CD14-positive monocyte (primary cell): ENCODE measurements around the gene CDC14A. TPM values are rescaled to one million over a fixed set of nuclear protein-coding genes. Genes with fewer than 3 reads are reported as not detected.

Experiments used
- DNase-seq, 3 donors: peaks; one replicate each; pipeline ENCODE4 v3.0.0-alpha.2; 2011 to 2022
- H2AFZ ChIP-seq: 2 replicates; pipeline ENCODE4 v1.6.0; 2012; ENCODE audit warnings: mild to moderate bottlenecking, low read depth, low read length, inconsistent platforms; ENCODE audit not compliant: insufficient read depth, poor library complexity, severe bottlenecking
- H3K27ac ChIP-seq, 2 donors: 1 replicate in 1 of 2; 2 replicates in 1 of 2; pipeline ENCODE4 v1.5.1; 2012 to 2013; ENCODE audit warnings: low read length in 2 of 2, control low read depth in 1 of 2, inconsistent platforms in 1 of 2, low read depth in 1 of 2, mild to moderate bottlenecking in 1 of 2
- H3K27me3 ChIP-seq, 2 donors: one replicate each; pipeline versions ENCODE4 v1.6.0 to v1.6.1; 2011 to 2013; ENCODE audit warnings: low read length in 2 of 2; ENCODE audit not compliant: control insufficient read depth in 2 of 2, insufficient read depth in 2 of 2
- H3K36me3 ChIP-seq, 2 donors: replicated peaks in 1 of 2; 1 replicate in 1 of 2; 2 replicates in 1 of 2; pipeline versions ENCODE4 v1.5.1 to v1.6.1; 2012 to 2013; ENCODE audit warnings: low read length in 2 of 2, control low read depth in 1 of 2, inconsistent platforms in 1 of 2, mild to moderate bottlenecking in 1 of 2; ENCODE audit not compliant: insufficient read depth in 2 of 2, control insufficient read depth in 1 of 2
- H3K4me1 ChIP-seq, 2 donors: 1 replicate in 1 of 2; 2 replicates in 1 of 2; pipeline versions ENCODE4 v1.5.1 to v1.6.1; 2012 to 2013; ENCODE audit warnings: low read length in 2 of 2, control low read depth in 1 of 2, inconsistent platforms in 1 of 2, mild to moderate bottlenecking in 1 of 2, moderate library complexity in 1 of 2; ENCODE audit not compliant: insufficient read depth in 2 of 2, control insufficient read depth in 1 of 2
- H3K4me2 ChIP-seq: replicated peaks from 2 replicates; pipeline ENCODE3; 2012; ENCODE audit warnings: low read length, moderate library complexity, mild to moderate bottlenecking; ENCODE audit not compliant: poor library complexity, severe bottlenecking; ENCODE audit errors: extremely low read depth
- H3K4me3 ChIP-seq, 3 experiments: fragments of 200-600 bp in 1 of 3; sonication (generic) in 1 of 3; replicated peaks in 1 of 3; 1 replicate in 2 of 3; 2 replicates in 1 of 3; pipeline ENCODE4 v1.5.1; 2011 to 2013; ENCODE audit warnings: low read length in 3 of 3, mild to moderate bottlenecking in 3 of 3, control low read depth in 2 of 3, low read depth in 2 of 3, inconsistent platforms in 1 of 3, moderate library complexity in 1 of 3
- H3K79me2 ChIP-seq: 2 replicates; pipeline ENCODE4 v1.6.0; 2012; ENCODE audit warnings: mild to moderate bottlenecking, control low read depth, inconsistent platforms, low read length, moderate library complexity; ENCODE audit not compliant: insufficient read depth
- H3K9ac ChIP-seq: 2 replicates; pipeline ENCODE4 v1.6.0; 2017; ENCODE audit warnings: low read length, mild to moderate bottlenecking; ENCODE audit not compliant: insufficient read depth, poor library complexity, severe bottlenecking
- H3K9me3 ChIP-seq, 2 donors: replicated peaks in 1 of 2; 1 replicate in 1 of 2; 2 replicates in 1 of 2; pipeline versions ENCODE4 v1.5.1 to v1.6.1; 2012 to 2013; ENCODE audit warnings: low read length in 2 of 2, control low read depth in 1 of 2; ENCODE audit not compliant: control insufficient read depth in 1 of 2, insufficient read depth in 1 of 2
- H4K20me1 ChIP-seq: 2 replicates; pipeline ENCODE4 v1.6.0; 2012; ENCODE audit warnings: mild to moderate bottlenecking, low read length, control low read depth, moderate library complexity; ENCODE audit not compliant: insufficient read depth
- H3K27ac Mint-ChIP-seq, 7 donors: one replicate each; pipeline ENCODE4 v1.8.0; 2020; ENCODE audit warnings: mild to moderate bottlenecking in 7 of 7, mixed read lengths in 7 of 7, moderate library complexity in 6 of 7, inconsistent platforms in 2 of 7
- H3K27me3 Mint-ChIP-seq, 3 donors: one replicate each; pipeline ENCODE4 v1.8.0; 2021 to 2022; ENCODE audit warnings: low read depth in 3 of 3, mild to moderate bottlenecking in 3 of 3, mixed read lengths in 3 of 3, moderate library complexity in 3 of 3, inconsistent platforms in 1 of 3
- H3K36me3 Mint-ChIP-seq, 2 donors: one replicate each; pipeline ENCODE4 v1.8.0; 2020; ENCODE audit warnings: mixed read lengths in 2 of 2, inconsistent platforms in 1 of 2, mild to moderate bottlenecking in 1 of 2
- H3K4me1 Mint-ChIP-seq: one replicate; pipeline ENCODE4 v1.8.0; 2020; ENCODE audit warnings: mild to moderate bottlenecking, mixed read lengths
- H3K4me3 Mint-ChIP-seq, 2 donors: one replicate each; pipeline ENCODE4 v1.8.0; 2020; ENCODE audit warnings: mild to moderate bottlenecking in 2 of 2, mixed read lengths in 2 of 2, moderate library complexity in 1 of 2
- H3K9me3 Mint-ChIP-seq, 7 donors: one replicate each; pipeline ENCODE4 v1.8.0; 2020 to 2022; ENCODE audit warnings: mixed read lengths in 7 of 7, mild to moderate bottlenecking in 6 of 7, moderate library complexity in 6 of 7, inconsistent platforms in 2 of 7
- WGBS: methylation state at CpG from one replicate; pipeline ENCODE4 v1.1.5; 2013; ENCODE audit warnings: missing lambda C conversion rate; ENCODE audit not compliant: insufficient coverage; 5-methylcytosine and 5-hydroxymethylcytosine counted together
- intact Hi-C, 2 donors: fragments of 100-400 bp; cut with micrococcal nuclease; formaldehyde crosslinking; loops; one replicate each; pipeline versions ENCODE4 v1.15.0 to v1.15.1; 2023
- polyA plus RNA-seq, 3 donors: library from polyadenylated mRNA; depleted of rRNA in 1 of 3; unstranded in 2 of 3; stranded (reverse) in 1 of 3; fragments of 300-500 nt in 2 of 3; fragments of >200 nt in 1 of 3; fragmentation: Illumina TruSeq in 2 of 3; gene quantifications; 1 replicate in 2 of 3; 2 replicates in 1 of 3; pipeline ENCODE4 v1.2.3, GENCODE V29; 2012 to 2021
- TF ChIP-seq, protein P1 (sequence below): fragments of 200-600 bp; IDR thresholded peaks from one replicate; pipeline ENCODE4 v1.8.0; 2022; ENCODE audit warnings: antibody characterized with exemption, mild to moderate bottlenecking

The CDC14A gene
- polyA plus RNA-seq, 3 donors = 4.2 to 9.2 (median 6.1) TPM

- Histone ChIP-seq H3K27me3 (no peaks in the 10 kb centered on the region), H3K9ac (no peak overlapping the region), H3K4me1 (peaks cover 4 to 8% of the 10 kb centered on the region in 2 donors), H4K20me1 (peaks cover 11% of the 10 kb centered on the region), H3K9me3 (no peaks in the 10 kb centered on the region), H2AFZ (no peak overlapping the region), H3K4me3 (no peak overlapping the region), H3K79me2 (peaks cover 70% of the 10 kb centered on the region), H3K36me3 (peaks cover 13 to 45% of the 10 kb centered on the region in 2 donors), H3K4me2 (no peak overlapping the region), H3K27ac (no peak overlapping the region)
- no peak overlapping the region for H3K4me3 Mint-ChIP-seq
- TF ChIP-seq, protein P1, sequence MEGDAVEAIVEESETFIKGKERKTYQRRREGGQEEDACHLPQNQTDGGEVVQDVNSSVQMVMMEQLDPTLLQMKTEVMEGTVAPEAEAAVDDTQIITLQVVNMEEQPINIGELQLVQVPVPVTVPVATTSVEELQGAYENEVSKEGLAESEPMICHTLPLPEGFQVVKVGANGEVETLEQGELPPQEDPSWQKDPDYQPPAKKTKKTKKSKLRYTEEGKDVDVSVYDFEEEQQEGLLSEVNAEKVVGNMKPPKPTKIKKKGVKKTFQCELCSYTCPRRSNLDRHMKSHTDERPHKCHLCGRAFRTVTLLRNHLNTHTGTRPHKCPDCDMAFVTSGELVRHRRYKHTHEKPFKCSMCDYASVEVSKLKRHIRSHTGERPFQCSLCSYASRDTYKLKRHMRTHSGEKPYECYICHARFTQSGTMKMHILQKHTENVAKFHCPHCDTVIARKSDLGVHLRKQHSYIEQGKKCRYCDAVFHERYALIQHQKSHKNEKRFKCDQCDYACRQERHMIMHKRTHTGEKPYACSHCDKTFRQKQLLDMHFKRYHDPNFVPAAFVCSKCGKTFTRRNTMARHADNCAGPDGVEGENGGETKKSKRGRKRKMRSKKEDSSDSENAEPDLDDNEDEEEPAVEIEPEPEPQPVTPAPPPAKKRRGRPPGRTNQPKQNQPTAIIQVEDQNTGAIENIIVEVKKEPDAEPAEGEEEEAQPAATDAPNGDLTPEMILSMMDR = no peak
- no CpG with 5 or more reads among the region's 4 CpGs for WGBS
- no peak for DNase-seq
- H3K27me3 Mint-ChIP-seq = no peaks in the 10 kb centered on the region
- intact Hi-C loops = no loop called here
- H3K4me1 Mint-ChIP-seq = peaks cover 26% of the 10 kb centered on the region
- peak overlapping the region in 1 of 7 donors; percentile 13 for H3K27ac Mint-ChIP-seq
- peaks cover 22 to 34% of the 10 kb centered on the region in 2 donors for H3K36me3 Mint-ChIP-seq
- no peaks in the 10 kb centered on the region for H3K9me3 Mint-ChIP-seq
Measured at GRCh38 chr1:100387657-100388350, 35.5 kb downstream of the CDC14A start.

DNA sequence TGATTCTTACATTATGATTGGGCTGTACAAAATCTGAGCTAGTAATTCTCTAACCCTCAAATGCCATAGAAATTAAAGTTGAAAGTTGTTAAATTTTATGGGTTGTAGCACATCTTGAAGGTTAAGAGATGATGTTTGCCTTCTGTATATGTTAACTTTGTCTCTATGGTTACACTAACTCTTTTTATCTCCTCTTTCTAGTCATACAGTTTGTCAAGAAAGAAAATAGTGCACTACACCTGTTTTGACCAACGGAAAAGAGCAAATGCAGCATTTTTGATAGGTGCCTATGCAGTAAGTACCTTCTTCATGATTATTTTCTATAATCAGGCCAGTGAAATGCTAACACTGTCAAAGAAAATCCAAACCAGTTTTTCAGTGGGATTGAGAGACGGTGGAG, 38.2 kb downstream of the CDC14A start:
- no CpG with 5 or more reads among the region's 2 CpGs for WGBS
- Histone ChIP-seq H3K27me3 (no peaks in the 10 kb centered on the region), H3K4me3 (no peak overlapping the region), H3K27ac (peak overlapping the region in 1 of 2 donors; percentile 24), H3K36me3 (peaks cover 12 to 50% of the 10 kb centered on the region in 2 donors), H3K4me2 (no peak overlapping the region), H3K9ac (no peak overlapping the region), H3K79me2 (peaks cover 57% of the 10 kb centered on the region), H3K4me1 (peaks cover 11 to 15% of the 10 kb centered on the region in 2 donors), H4K20me1 (peaks cover 5% of the 10 kb centered on the region), H3K9me3 (no peaks in the 10 kb centered on the region), H2AFZ (no peak overlapping the region)
- Mint-ChIP-seq H3K4me1 (peaks cover 49% of the 10 kb centered on the region), H3K27me3 (no peaks in the 10 kb centered on the region), H3K9me3 (no peaks in the 10 kb centered on the region), H3K36me3 (peaks cover 16 to 37% of the 10 kb centered on the region in 2 donors), H3K27ac (no peak overlapping the region), H3K4me3 (no peak overlapping the region)
- TF ChIP-seq, protein P1 = no peak
- DNase-seq = no peak
- intact Hi-C loops = no loop called here
